Neural cell (in vitro differentiated cells): Measurements from ENCODE around the gene TMEM167B.

Experiments used
- EP300 ChIP-seq: fragments of 450-650 bp; conservative IDR thresholded peaks from 2 replicates; pipeline ENCODE4 v1.6.1; 2014; ENCODE audit warnings: antibody characterized with exemption, mild to moderate bottlenecking, moderate library complexity; ENCODE audit not compliant: poor library complexity, severe bottlenecking
- EZH2 ChIP-seq: fragments of 200-600, 300-800 bp; shearing (Covaris generic), sonication (generic); IDR thresholded peaks from 2 replicates; pipeline ENCODE4 v1.6.1; 2014; ENCODE audit warnings: antibody characterized with exemption, low read length, borderline replicate concordance, mild to moderate bottlenecking; ENCODE audit not compliant: insufficient read depth, poor library complexity, severe bottlenecking
- MXI1 ChIP-seq: fragments of 450-650 bp; conservative IDR thresholded peaks from 2 replicates; pipeline ENCODE4 v1.6.1; 2014; ENCODE audit warnings: antibody characterized with exemption, mild to moderate bottlenecking; ENCODE audit not compliant: poor library complexity, severe bottlenecking
- POLR2AphosphoS5 ChIP-seq: IDR thresholded peaks from 2 replicates; pipeline ENCODE4 v1.6.1; 2012
- RAD21 ChIP-seq: fragments of 450-650 bp; conservative IDR thresholded peaks from 2 replicates; pipeline ENCODE4 v1.6.1; 2014; ENCODE audit warnings: antibody characterized with exemption, mild to moderate bottlenecking, moderate library complexity
- REST ChIP-seq: IDR thresholded peaks from 2 replicates; pipeline ENCODE4 v1.6.1; 2012; ENCODE audit warnings: borderline replicate concordance
- SMC3 ChIP-seq: fragments of 450-650 bp; conservative IDR thresholded peaks from 2 replicates; pipeline ENCODE4 v1.6.1; 2014; ENCODE audit warnings: antibody characterized with exemption, mild to moderate bottlenecking, moderate library complexity; ENCODE audit not compliant: poor library complexity
- TAF1 ChIP-seq: IDR thresholded peaks from 2 replicates; pipeline ENCODE4 v1.6.1; 2012; ENCODE audit warnings: low read depth
- TF ChIP-seq, protein P1 (sequence below): fragments of 450-650 bp; IDR thresholded peaks from 2 replicates; pipeline ENCODE4 v1.5.1; 2014; ENCODE audit warnings: antibody characterized with exemption, mild to moderate bottlenecking, moderate library complexity; ENCODE audit not compliant: poor library complexity, severe bottlenecking

- TF ChIP-seq REST (no peak), TAF1 (no peak), EP300 (no peak), SMC3 (no peak), POLR2AphosphoS5 (no peak), EZH2 (no peak), MXI1 (no peak), RAD21 (no peak)
- TF ChIP-seq, protein P1, sequence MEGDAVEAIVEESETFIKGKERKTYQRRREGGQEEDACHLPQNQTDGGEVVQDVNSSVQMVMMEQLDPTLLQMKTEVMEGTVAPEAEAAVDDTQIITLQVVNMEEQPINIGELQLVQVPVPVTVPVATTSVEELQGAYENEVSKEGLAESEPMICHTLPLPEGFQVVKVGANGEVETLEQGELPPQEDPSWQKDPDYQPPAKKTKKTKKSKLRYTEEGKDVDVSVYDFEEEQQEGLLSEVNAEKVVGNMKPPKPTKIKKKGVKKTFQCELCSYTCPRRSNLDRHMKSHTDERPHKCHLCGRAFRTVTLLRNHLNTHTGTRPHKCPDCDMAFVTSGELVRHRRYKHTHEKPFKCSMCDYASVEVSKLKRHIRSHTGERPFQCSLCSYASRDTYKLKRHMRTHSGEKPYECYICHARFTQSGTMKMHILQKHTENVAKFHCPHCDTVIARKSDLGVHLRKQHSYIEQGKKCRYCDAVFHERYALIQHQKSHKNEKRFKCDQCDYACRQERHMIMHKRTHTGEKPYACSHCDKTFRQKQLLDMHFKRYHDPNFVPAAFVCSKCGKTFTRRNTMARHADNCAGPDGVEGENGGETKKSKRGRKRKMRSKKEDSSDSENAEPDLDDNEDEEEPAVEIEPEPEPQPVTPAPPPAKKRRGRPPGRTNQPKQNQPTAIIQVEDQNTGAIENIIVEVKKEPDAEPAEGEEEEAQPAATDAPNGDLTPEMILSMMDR: no peak
Observed at GRCh38 chr1:109094871-109095270, 4.3 kb downstream of the TMEM167B start.
